Ishikawa (cell line): ENCODE results near the gene GPR18.

Experiments
- CEBPB ChIP-seq: IDR thresholded peaks from 2 replicates; pipeline ENCODE4 v1.6.1; 2012
- FOXM1 ChIP-seq: IDR thresholded peaks from 2 replicates; pipeline ENCODE4 v1.6.1; 2012; ENCODE audit warnings: low read depth, borderline replicate concordance
- MAX ChIP-seq: IDR thresholded peaks from 2 replicates; pipeline ENCODE4 v1.6.1; 2012
- NFIC ChIP-seq: IDR thresholded peaks from 2 replicates; pipeline ENCODE4 v1.6.1; 2012
- RAD21 ChIP-seq: IDR thresholded peaks from 2 replicates; pipeline ENCODE4 v1.6.1; 2012; ENCODE audit warnings: low read depth
- TAF1 ChIP-seq: IDR thresholded peaks from 2 replicates; pipeline ENCODE4 v1.6.1; 2012; ENCODE audit warnings: low read depth, mild to moderate bottlenecking
- YY1 ChIP-seq: IDR thresholded peaks from 2 replicates; pipeline ENCODE4 v1.6.1; 2012; ENCODE audit warnings: low read depth

- no peak for TF ChIP-seq CEBPB
- TF ChIP-seq MAX = no peak
- no peak for TF ChIP-seq YY1
- TF ChIP-seq NFIC = no peak
- TF ChIP-seq RAD21 = no peak
- no peak for TF ChIP-seq FOXM1
- TF ChIP-seq TAF1 = no peak
Measured at GRCh38 chr13:99224021-99224420, 34.2 kb downstream of the GPR18 start.
